Activated CD4-positive, alpha-beta T cell treated with anti-CD3 and anti-CD28 coated beads, Interleukin-2, amount 50 U/mL, for 4 hours (primary cell): ENCODE measurements around the gene ATF4.

Experiments used
- DNase-seq, 2 experiments: peaks; one replicate each; pipeline ENCODE4 v3.0.0-alpha.2; 2020

Gene ATF4

DNA sequence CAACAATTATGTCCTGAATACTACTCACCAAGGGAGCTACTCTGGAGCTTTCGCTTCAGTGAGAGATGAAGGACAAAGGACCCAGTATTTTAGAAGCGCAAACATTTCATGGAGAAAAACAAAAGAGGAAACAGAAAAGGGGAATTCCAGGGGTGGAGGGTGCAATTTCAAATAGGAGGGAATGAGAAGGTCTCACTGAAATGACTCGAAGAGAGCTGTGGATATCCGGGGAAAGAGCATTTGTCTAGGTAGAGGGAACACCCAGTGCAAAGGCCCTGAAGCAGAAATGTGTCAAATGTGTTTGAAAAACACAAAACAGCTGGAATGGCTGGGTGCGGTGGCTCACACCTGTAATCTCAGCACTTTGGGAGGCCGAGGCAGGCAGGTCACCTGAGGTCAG lies 9.8 kb downstream of the ATF4 start:
- no peak for DNase-seq

DNA sequence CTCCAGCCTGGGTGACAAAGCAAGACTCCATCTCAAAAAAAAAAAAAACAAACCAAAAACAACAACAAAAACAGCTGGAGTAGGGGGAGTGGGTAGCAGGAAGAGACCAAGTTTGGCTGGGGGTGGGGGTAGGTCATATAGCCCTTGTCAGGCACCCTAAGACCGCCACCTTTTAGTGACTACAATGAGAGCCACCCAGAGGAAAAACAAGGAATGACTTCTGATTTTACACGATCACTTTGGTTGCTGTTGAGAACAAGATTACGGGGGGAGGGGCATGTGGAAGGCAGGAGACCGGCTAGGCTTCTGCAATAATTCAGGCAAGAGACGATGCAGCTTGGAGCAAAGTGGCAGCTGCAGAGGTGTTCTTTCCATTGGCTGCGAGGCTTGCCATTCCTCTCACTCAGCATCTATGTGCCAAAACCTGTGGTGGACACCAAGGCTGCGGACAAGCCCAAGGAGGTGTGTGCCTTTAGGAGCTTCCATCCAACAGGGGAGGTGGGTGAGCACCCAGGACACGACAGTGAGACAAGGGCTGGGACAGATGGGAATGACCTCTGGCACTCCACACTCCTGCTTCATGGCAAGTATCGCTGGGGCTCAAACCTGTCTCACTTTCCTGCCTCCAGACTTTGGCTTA lies 10.4 kb downstream of the ATF4 start:
- DNase-seq: no peak

GRCh38 chr22:39532215-39533073 lies 12.1 kb downstream of the ATF4 start, which contains the start of gene RPS19BP1:
Gene RPS19BP1 (minus strand): TSS chr22:39532748. CDS start chr22:39532738, 10 bp downstream.
- DNase-seq: peak; percentile 99 to 100

DNA sequence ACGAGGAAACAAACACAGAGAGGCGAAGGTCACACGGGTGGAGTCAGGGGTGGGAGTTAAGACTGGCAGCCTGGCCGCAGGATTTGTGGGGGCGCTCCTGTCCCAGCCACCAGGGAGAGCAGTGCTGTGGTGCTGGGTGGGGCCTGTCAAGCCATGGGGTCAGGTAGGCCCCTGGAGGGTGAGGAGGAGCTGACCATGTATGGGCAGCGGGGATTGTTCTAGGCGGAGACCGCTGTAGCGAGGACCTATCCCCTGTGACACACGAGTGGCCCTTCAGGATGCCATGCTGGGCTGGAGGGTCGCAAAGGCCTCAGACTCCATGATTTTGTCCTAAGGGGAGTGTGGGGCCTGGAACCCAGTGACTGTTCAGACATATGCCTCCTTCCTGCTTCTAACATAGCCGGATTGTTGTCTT lies 13.7 kb downstream of the ATF4 start:
- no peak for DNase-seq

DNA sequence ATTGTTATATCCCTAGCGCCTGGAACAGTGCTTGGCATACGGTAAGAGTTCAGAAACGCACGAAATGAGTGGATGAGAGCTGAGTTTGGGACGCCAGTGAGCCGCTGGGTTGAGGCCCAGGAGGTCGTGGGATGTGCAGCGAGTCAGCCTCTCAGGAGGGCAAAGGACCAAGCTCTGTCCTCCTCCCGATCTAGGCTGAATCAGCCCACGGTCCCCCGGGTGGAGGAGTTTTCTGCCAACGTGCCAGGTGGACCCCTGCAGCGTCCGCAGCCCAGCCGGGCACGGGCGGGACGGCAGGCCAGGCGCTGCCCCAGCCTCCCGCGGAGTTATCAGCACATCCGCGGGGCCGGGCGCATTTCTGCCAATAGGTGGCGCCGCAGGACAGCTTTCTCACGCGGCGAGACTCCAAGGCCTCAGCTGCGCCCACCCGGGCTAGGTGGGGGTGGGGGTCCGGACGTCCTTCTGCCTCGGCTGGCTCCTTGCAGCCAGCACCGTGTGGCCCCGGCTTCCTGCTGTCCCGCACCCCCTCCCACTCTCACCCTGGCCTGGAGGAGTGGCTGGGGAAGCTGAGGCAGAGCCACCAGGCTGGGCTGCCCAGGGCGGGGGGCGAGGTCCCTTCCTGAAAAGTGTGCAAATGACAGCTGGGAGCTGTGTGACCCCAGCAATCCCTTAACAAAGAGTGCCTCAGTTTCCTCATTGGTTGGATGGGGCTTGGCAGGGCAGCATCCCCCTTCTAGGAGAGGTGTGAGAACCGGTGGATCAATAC lies 14.4 kb downstream of the ATF4 start:
- DNase-seq: peak; percentile 74 to 78

DNA sequence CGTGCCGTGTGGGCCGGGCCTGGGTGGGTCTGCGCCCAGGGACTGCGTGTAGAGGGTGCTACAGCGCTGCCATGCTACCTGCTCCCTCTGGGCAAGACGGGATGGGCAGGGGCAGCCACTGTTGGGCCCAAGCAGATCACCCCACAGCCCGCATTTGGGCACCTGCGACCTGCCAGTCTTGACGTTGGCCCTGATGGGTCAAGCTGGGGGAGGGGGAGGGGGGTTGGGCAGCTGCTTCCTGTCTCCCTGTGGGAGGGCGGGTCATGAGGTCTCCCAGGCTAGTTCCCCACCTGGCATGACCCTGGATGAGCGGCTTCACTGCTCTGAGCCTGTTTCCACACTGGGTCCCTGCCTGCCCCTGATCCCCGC lies 15.0 kb downstream of the ATF4 start:
- no peak for DNase-seq

GRCh38 chr22:39535831-39536449 lies 15.6 kb downstream of the ATF4 start:
- DNase-seq: no peak

DNA sequence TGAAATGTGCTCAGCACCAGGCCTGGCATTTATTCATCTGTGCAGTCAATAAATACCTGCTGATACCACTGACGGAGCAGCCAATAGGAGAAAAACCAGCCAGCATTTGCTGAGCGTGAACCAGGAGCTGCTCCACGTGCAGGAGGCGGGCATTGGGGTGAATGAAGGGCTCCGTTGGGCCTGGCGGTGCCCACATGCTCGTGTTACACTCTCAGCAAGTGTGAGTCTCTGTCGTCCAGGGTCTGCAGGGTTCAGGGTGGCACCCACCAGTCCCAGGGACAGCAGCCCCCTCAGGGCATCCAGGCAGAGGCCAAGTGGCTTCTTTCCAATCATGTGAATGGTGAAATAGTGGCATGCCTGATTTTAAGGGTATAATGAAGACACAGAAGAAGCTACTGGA lies 16.3 kb downstream of the ATF4 start:
- DNase-seq: no peak

GRCh38 chr22:39537975-39538374 lies 17.6 kb downstream of the ATF4 start:
- DNase-seq: no peak

DNA sequence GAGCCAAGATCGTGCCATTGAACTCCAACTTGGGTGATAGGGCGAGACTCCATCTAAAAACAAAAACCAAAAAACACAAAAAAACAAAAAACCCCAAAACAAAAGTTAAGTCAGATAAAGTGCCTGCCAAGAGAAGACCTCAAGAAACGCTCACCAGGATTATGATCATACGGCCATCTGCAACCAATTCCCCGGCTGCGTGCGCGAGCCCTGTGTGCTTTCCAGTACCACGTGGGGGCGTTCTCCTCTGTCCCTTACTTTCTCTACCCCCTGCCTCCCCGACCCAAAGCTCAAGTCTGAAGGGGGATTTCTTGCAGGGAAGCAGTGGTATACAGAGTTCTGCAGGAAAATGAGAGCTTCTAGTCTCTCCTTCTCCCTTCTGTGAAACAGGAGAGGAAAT lies 22.7 kb downstream of the ATF4 start:
- no peak for DNase-seq

DNA sequence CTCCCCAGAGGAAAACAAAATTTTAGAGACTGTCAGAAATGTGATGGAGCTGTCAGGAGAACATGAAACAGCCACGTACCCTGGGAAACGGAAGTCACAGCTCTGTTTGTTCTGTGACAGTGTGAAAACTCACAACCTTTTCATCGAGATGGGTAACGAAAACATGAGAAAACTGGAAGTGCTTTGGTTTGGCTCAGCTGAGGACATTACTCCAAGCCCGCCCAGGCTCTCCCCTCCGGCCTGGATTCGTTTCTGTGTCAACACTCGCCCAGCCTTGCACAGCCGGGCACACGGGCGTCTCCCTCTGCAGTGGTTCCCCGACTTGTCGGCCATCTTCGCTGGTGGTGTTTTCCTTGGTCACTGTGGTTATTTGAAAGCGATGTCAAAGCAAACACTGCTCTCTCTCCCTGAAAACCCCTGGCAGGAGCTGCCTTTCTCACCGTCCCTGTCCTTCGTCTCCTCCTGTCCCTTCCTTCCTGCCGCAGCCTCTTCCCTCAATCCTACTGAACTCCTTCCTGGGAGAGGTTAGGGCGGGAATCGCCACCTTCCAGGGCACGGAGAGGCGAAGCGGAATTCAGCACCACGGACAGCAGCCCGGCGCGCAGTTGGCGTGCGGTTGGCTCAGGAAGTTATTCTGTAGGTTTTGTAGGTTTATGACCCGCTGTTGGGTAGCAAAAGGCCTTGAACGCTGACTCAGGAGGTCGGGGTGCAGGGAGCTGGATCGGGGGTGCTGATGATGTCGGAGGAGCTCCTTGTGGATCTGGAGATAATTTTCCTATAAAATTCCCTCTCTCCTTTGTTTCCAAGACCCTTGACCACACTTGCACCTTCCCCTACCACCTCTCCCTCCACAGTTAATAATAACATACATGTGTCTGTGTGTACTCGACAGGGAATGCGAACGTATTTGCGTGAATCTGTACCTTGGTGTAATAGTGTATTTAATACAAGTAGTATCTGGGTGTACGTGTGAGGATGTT lies 25.3 kb downstream of the ATF4 start:
- peak; percentile 56 to 62 for DNase-seq

GRCh38 chr22:39546889-39547586 lies 26.7 kb downstream of the ATF4 start:
- DNase-seq: no peak

DNA sequence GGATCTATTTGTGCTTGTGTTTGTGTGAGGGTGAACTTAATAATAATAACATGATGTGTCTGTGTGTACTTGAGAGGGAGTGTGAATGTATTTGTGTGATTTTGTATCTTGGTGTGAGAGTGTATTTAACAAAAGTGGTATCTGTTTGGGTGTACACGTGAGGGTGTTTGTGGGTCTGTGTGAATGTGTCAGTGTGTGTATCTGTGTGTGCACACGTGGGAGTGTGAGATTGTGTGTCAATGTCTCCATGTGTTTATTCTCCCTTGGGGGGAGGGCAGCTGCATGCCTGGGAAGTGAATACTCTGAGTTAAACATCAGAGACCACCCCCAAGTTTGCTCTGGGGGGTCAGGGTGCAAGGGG lies 27.2 kb downstream of the ATF4 start:
- no peak for DNase-seq

DNA sequence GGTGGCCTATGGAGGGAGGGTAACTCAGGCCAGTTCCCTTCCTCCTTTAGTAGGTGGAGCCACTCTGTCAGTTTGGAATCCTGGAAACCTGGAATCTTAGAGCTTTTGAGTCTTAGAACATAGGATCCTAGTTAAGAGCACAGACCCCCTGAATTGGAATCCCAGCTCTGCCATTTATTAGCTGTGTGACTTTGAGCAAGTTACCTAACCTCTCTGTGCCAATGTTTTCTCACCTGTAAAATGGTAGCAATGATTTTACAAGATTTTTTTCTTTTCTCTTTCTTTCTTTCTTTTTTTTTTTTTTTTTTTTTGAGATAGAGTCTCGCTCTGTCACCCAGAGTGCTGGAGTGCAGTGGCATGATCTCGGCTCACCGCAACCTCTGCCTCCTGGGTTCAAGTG lies 33.1 kb downstream of the ATF4 start:
- DNase-seq: no peak

DNA sequence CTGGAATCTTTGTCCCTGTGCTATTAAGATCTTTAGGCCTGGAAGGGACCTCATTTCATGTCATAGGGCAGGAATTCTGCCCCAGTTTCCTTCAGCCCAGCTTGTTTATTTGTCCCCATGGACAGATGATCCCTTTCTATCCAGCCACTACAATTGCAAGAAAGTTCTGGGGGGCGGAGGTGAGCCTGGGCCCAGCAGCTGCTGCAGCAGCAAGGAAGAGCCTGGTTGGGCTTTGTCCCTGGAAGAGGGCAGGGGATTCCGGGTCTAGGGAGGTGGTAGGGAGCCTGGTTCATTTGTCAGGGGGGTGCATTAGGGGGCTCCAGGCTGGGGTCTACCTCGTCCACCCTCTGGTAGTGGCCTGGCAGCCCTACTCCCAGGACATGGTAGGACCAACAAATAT lies 33.8 kb downstream of the ATF4 start:
- no peak for DNase-seq

GRCh38 chr22:39556970-39557841 lies 36.8 kb downstream of the ATF4 start:
- peak; percentile 54 to 59 for DNase-seq

DNA sequence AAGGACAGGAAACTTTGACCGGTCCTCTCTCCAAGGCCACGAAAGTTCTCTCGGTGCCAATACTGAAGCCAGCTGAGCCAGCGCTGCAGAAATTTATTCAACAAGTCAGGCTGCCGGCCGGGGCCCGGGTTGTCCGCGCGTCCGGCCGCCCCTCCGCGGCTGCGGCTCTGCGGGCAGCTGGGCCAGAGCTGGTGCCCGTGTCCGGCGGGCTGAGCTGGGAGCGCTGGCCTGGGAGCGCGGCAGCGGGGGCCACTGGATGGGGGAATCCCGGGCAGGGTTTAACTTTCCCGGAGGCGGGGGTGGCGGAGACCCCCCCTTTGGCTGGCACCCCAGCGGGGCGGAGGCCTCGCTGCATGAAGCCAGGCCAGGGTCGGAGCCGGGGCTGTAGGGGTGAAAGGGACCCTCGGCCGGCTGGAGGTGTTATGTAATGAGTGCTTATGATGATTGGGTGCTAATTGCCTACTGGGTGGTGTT lies 37.9 kb downstream of the ATF4 start:
- no peak for DNase-seq

GRCh38 chr22:39558950-39559349 lies 38.6 kb downstream of the ATF4 start:
- no peak for DNase-seq

GRCh38 chr22:39559456-39560105 lies 39.2 kb downstream of the ATF4 start:
- DNase-seq: no peak

DNA sequence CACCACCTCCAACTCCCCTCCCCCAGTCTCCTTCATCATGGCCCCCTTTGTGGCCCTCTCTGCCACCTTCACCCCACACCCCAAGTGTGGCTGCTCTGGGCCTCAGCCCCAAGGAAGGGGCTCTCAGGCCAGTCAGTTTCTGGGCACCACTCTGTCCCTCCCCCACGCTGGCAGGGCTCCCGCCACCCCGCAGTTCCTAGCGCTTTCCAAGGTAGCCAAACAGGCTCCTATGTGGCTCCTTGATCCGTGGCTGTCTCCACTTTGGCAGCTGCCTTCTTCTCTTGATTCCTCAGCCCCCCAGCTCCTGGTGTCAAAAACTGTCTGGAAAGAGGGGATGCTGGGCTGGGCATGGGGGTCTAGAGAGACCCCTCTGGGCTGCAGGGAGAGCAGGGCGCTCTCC lies 39.8 kb downstream of the ATF4 start:
- DNase-seq: no peak
